ENCODE data around the gene OR8B4. TPM values are rescaled to one million over a fixed set of nuclear protein-coding genes. Genes with fewer than 3 reads are reported as not detected.

The OR8B4 gene
- total and polyA plus RNA-seq, 10 of the 15 experiments (the other 5 are each of a cell fraction or from before 2014, with no cell fraction given): not detected

DNA sequence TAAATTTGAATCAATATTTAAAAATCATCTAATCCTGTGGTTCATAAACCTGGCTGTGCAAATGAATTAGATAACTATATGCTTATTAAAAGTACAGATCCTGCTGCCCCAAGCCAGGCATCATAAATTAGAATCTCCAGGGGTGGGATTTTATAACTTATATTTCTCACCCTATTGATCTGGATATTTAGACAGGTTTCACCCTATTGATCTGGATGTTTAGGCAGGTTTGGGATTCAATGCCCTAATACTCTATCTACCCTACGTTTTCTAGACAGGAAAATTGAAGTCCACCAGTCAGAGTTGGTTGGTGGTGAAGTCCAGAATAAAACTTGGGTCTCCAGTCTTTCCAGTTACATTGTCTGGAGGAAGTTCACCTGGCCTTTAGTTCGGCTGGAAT, 18.2 kb upstream of the OR8B4 start:
- ChIA-PET RAD21 (ENCODE audit: unreplicated experiment) (no interaction called here), CTCF (no interaction called here), POLR2A (no interaction called here), SMC1A (ENCODE audit: uncharacterized antibody, unreplicated experiment) (interaction anchor here (1.6 kb wide), 1 partner anchor 9 kb away, joined by 4 read pairs; no protein-coding TSS in a partner anchor)
- no peaks in the 10 kb centered on the region for H4K20me1 ChIP-seq (ENCODE audit: control insufficient read depth, insufficient read depth)
- DNase-seq (ENCODE audit: low read depth, low spot score): no peak
- FAIRE-seq: no peak
- H3K79me2 ChIP-seq (ENCODE audit: control insufficient read depth, insufficient read depth, low read length): no peaks in the 10 kb centered on the region
- H3K36me3 ChIP-seq (ENCODE audit: control insufficient read depth in 2 of 2, insufficient read depth in 2 of 2, low read length in 1 of 2): no peaks in the 10 kb centered on the region
- H3K9me3 ChIP-seq (replicated peaks; ENCODE audit: control insufficient read depth, insufficient read depth, low read length): no peaks in the 10 kb centered on the region
- no TSS peak for BruUV-seq (replicated peaks)
- intact Hi-C loops (cut with micrococcal nuclease; ENCODE audit: unreplicated experiment) (no loop called here), in situ Hi-C loops (cut with MboI) (no loop called here)
- ATAC-seq: no peak
- no peak for TF ChIP-seq TAF1 (IDR thresholded peaks at IDR 0.05; ENCODE audit: borderline replicate concordance, low read depth, low read length)
- TF ChIP-seq BMI1 (IDR thresholded peaks at IDR 0.05; ENCODE audit: borderline replicate concordance): no peak
- H3K4me1 ChIP-seq (ENCODE audit: control insufficient read depth, insufficient read depth, low read length): no peaks in the 10 kb centered on the region
- H3K27me3 ChIP-seq (replicated peaks in 1 of 2; ENCODE audit: control insufficient read depth in 2 of 2, insufficient read depth in 2 of 2, low read length in 1 of 2): no peaks in the 10 kb centered on the region; a peak in 3 of 4 replicates
- no peak overlapping the region for H2AFZ ChIP-seq (ENCODE audit: control insufficient read depth, low read depth, low read length)
- H3K4me2 ChIP-seq (ENCODE audit: control insufficient read depth, insufficient read depth): no peak overlapping the region
- no peak overlapping the region for H3K4me3 ChIP-seq
- no peak overlapping the region for H3K9ac ChIP-seq (ENCODE audit: control insufficient read depth, insufficient read depth, low read length)
- 0% methylated on average over 2 of the region's 2 CpGs for WGBS (ENCODE audit: insufficient coverage, insufficient replicate concordance, low lambda C conversion rate, missing lambda C conversion rate)
- H3K27ac ChIP-seq (ENCODE audit: control insufficient read depth, insufficient read depth): no peak overlapping the region

GRCh38 chr11:124442442-124442841, 17.8 kb upstream of the OR8B4 start:
- Histone ChIP-seq H3K4me3 (no peak overlapping the region), H4K20me1 (ENCODE audit: control insufficient read depth, insufficient read depth) (no peaks in the 10 kb centered on the region), H3K27me3 (replicated peaks in 1 of 2; ENCODE audit: control insufficient read depth in 2 of 2, insufficient read depth in 2 of 2, low read length in 1 of 2) (no peaks in the 10 kb centered on the region; a peak in 3 of 4 replicates), H3K27ac (ENCODE audit: control insufficient read depth, insufficient read depth) (no peak overlapping the region), H3K4me2 (ENCODE audit: control insufficient read depth, insufficient read depth) (no peak overlapping the region), H3K36me3 (ENCODE audit: control insufficient read depth in 2 of 2, insufficient read depth in 2 of 2, low read length in 1 of 2) (no peaks in the 10 kb centered on the region), H3K4me1 (ENCODE audit: control insufficient read depth, insufficient read depth, low read length) (no peaks in the 10 kb centered on the region), H3K79me2 (ENCODE audit: control insufficient read depth, insufficient read depth, low read length) (no peaks in the 10 kb centered on the region), H3K9me3 (replicated peaks; ENCODE audit: control insufficient read depth, insufficient read depth, low read length) (no peaks in the 10 kb centered on the region), H2AFZ (ENCODE audit: control insufficient read depth, low read depth, low read length) (no peak overlapping the region), H3K9ac (ENCODE audit: control insufficient read depth, insufficient read depth, low read length) (no peak overlapping the region)
- no peak for TF ChIP-seq MTA3 (IDR thresholded peaks at IDR 0.05; ENCODE audit: borderline replicate concordance, low read length)
- no peak for TF ChIP-seq ZBTB40 (IDR thresholded peaks at IDR 0.05; ENCODE audit: borderline replicate concordance)
- TF ChIP-seq HDGF (IDR thresholded peaks at IDR 0.05): no peak
- TF ChIP-seq ETV6 (conservative IDR thresholded peaks at IDR 0.05 in 1 of 2, IDR thresholded peaks at IDR 0.05 in 1 of 2; ENCODE audit: borderline replicate concordance in 1 of 2, low read depth in 1 of 2): no peak
- no peak for TF ChIP-seq MYC (IDR thresholded peaks at IDR 0.05; ENCODE audit: insufficient read depth, insufficient read length, insufficient replicate concordance, low read length, severe bottlenecking)
- TF ChIP-seq SIN3A (IDR thresholded peaks at IDR 0.05; ENCODE audit: low read depth, low read length): no peak
- no peak for TF ChIP-seq TAF1 (IDR thresholded peaks at IDR 0.05; ENCODE audit: borderline replicate concordance, low read depth, low read length)
- BruUV-seq (replicated peaks): no TSS peak
- no peak for FAIRE-seq
- ChIA-PET SMC1A (ENCODE audit: uncharacterized antibody, unreplicated experiment) (interaction anchor here (1.6 kb wide), 1 partner anchor 9 kb away, joined by 4 read pairs; no protein-coding TSS in a partner anchor), CTCF (no interaction called here), RAD21 (ENCODE audit: unreplicated experiment) (no interaction called here), POLR2A (no interaction called here)
- in situ Hi-C loops (cut with MboI) (no loop called here), intact Hi-C loops (cut with micrococcal nuclease; ENCODE audit: unreplicated experiment) (no loop called here)
- ATAC-seq: no peak
- WGBS (ENCODE audit: insufficient coverage, insufficient replicate concordance, low lambda C conversion rate, missing lambda C conversion rate): 12% methylated on average over 6 of the region's 6 CpGs
- no peak for DNase-seq (ENCODE audit: low read depth, low spot score)
